Kidney glomerular epithelial cell (primary cell): ENCODE measurements around the gene ZNF518B.
"Not testable (repeated sequence)": the region's sequence is repeated elsewhere in the genome, so short reads cannot be mapped to it uniquely, and the experiment has no call there.

ENCODE experiments used
- DNase-seq: peaks from one replicate; lab custom pipeline; 2025; lab: John Stamatoyannopoulos, UW

The ZNF518B gene

DNA sequence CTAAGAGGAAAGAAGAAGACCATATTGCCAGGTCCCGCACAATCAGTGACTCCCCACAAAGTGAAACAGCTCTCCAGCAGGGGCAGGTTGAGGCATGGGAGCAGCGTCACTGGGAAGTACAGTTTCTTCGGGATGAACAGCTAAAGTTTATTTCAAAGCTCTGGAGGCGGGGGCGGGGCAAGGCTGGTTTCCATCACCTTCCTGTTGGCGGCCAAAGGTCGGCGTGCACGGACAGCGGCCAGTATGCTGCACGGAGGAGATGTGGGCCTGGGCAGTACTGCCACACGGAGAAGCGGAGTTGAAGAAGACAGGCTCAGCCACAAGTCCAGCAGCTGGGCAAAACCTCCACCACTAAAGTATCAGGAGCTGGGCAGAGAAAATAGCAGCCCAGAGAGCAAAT is 951 bp upstream of the ZNF518B start:
- DNase-seq, result no peak

DNA sequence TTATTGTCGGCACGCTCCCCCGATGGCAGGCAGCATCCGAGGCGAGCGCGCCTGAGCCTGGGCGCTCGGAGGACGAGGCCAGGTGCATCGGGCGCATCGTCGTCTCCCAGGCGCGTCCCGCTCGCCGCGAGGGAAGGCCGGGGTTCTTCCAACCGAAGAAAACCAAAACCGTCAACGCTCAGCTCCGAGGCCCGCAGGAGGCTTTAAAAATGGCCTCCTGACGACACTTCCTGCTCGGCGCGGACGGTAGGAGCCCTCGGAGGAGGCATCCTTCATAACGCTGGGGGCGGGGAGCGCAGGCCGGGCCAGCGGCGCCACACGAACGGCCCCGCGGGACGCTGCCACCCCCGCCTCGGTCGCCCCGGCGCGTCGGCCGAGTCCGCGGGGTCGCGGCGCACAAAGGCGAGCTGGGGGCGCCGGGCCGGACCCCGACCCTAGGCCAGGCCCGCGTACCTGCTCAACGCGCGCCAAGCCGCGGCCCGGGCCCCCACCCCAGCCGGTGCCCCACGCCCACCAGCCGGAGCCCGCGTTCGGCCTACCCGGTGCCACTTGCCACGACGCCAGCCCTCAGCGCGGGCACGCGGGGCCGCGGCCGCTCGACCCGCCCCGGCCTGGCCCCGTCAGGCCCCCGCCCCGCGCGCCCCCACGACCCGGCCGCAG is 501 bp downstream of the ZNF518B start:
- DNase-seq, result no peak

- no peak for DNase-seq
Measured at GRCh38 chr4:10456260-10456594, 999 bp downstream of the ZNF518B start.

DNA sequence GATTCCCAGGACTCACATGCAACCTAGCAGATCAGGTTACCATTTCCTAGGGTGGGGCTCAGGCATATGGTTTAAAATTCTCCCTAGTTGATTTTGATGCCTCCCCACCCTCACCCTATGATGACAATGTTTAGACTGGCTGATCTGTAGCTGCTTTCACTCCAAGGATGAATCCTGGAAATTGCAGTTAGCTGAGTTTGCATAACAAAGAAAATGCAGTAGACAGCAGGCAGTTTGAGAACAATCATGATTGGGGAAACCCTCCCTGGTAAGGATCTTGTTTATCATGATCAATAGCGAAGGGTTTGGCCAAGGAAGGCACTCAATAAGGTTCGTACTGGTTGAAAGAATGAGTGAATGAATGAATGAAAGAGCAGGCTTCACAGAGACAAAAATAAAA is 2.1 kb downstream of the ZNF518B start:
- no peak for DNase-seq

DNA sequence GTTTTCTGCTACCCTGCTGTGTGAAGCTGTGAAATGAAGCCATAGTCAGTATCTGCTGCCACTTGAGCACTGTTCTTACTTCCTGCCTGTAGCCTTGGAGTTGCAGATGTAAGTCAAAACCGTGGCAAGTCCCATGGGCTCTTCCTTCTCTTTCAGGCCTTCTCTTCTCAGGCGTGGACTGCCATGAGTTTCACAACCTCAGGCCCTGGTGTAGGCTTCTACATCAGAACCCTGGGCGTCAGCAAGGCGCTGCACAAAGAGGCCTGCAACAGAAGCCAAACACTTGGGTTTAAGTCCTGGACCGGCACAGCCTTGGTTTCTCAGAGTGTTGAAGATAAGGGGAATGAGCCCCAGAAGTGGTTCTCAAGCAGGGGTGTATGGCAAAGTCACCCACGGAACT is 2.5 kb downstream of the ZNF518B start:
- DNase-seq, result no peak

GRCh38 chr4:10454121-10454520 is 3.1 kb downstream of the ZNF518B start:
- DNase-seq, result no peak

GRCh38 chr4:10448991-10449390 is 8.2 kb downstream of the ZNF518B start:
- no peak for DNase-seq

DNA sequence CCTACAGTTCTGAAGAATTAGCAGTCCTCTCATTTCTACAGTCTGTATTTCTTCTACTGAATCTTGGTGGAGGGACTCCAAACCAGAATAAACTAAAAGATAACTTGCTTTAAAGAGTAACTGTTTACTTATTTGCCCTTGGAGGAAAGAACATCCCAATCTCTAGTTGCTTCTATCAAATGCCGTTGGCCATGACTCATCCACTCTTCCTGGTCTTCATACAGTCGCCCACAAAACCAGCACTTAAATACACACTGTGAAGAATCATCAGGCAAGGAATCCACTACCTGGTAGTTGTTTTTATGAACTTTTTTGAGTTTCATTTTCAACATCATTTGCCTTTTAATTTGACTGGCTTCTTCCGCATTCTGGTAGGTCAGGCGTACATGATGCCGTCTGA is 14.2 kb downstream of the ZNF518B start:
- DNase-seq, result no peak

- DNase-seq, result no peak
Measured at GRCh38 chr4:10441512-10441911, 15.7 kb downstream of the ZNF518B start.

GRCh38 chr4:10438924-10439323 is 18.3 kb downstream of the ZNF518B start:
- no peak for DNase-seq

DNA sequence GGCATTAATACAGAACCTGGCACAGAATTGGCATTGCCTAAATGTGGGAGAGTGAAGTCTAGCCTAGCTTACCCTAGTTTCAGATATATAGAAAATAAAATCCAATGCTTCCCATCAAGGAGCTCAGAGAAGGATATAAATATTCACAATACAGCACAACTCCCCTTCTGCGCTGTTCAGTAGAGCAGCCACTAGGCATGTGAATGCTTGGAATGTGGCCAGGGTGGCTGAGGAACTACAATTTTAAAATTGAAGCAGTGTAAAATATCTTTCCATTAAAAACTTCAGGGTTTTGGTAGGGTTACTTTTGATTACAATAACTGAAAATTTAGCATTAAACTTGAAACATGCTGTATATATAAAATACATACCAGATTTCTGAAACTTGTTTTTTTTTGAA is 19.5 kb downstream of the ZNF518B start:
- no peak for DNase-seq

DNA sequence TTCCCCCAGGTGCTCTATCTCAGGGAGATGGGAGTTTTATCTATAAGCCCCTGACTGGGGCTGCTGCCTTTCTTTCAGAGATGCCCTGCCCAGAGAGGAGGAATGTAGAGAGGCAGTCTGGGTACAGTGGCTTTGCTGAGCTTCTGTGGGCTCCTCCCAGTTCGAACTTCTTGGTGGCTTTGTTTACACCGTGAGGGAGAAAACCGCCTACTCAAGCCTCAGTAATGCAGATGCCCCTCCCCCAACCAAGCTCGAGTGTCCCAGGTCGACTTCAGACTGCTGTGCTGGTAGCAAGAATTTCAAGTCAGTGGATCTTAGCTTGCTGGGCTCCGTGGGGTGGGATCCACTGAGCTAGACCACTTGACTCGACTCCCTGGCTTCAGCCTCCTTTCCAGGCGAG is 29.5 kb downstream of the ZNF518B start:
- not testable (repeated sequence) for DNase-seq

- DNase-seq, result no peak
Measured at GRCh38 chr4:10421344-10422055, 35.7 kb downstream of the ZNF518B start.

- DNase-seq, result no peak
Measured at GRCh38 chr4:10417740-10418139, 39.5 kb downstream of the ZNF518B start.

DNA sequence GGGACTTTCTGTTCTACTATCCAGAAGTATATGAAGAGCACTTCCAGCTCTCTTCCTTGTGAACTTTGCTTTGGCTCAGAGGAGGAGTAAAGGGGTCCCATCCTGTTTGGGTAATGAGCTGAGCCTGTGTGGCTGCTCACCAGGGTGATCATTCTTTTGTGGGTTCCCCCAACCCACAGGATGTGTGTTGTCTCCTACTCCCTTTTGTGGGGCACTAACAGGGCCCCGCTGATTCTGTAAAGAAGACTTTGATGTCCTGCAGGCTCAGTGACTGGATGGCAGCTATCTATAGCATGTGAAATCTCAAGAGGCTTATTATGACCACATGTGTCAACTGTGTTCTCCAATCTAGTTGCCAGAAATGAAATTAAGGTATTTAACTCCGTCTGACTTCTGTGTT is 40.8 kb downstream of the ZNF518B start:
- DNase-seq, result no peak

GRCh38 chr4:10413177-10413576 is 44.0 kb downstream of the ZNF518B start:
- DNase-seq, result no peak

GRCh38 chr4:10405672-10406071 is 51.6 kb downstream of the ZNF518B start:
- no peak for DNase-seq

DNA sequence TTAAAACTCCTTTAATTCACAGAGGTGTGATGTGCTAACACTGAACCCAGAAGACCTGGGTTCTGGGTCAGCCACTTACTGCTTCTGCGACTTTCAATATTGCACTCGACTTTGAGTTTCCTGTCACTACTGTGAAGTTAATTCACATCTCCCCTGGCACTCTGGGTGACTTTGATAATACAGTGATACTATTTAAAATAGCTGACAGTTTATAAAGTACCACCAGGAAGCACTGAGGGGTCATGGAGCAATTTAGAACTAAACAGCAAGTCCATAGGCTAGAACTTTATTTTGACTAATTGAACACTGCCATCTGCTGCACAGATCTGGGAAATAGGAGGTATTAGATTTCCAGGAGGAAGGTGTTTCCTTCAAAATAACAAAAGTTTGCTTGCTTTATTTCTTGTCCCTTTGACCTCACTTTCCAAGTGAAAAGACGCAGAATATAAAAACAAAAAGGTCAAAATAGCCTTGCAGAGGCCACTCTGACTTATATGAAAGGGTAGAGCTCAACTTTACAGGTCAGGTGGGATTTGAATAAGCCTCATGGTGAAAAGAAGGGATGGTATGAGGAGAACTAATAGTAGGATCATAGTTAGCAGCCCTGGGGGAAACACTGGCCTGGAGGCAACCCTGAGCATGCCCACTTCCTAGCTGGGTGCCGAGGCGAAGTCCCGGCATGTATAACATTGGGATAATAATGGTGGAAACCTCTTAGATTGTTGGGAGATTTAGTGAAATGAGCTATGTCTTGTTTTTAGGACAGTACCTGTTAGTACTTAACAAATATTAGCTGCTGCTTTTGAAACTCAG is 53.4 kb downstream of the ZNF518B start:
- DNase-seq, result peak; percentile 15

GRCh38 chr4:10395971-10396580 is 61.1 kb downstream of the ZNF518B start:
- no peak for DNase-seq
